Progenitor cell of endocrine pancreas (in vitro differentiated cells): ENCODE measurements around the gene IFIT2. TPM values are rescaled to one million over a fixed set of nuclear protein-coding genes. Genes with fewer than 3 reads are reported as not detected.
A peak's percentile ranks its signal among the peaks of the same experiment; 100 is the strongest.
"Not testable (repeated sequence)": the region's sequence is repeated elsewhere in the genome, so short reads cannot be mapped to it uniquely, and the experiment has no call there.

ENCODE experiments used
- DNase-seq: peaks from one replicate; pipeline ENCODE4 v3.0.0; 2021; ENCODE audit warnings: low spot score; ENCODE audit not compliant: unreplicated experiment
- H3K27ac Mint-ChIP-seq: 2 replicates; pipeline ENCODE4 v1.8.0; 2021; ENCODE audit warnings: mild to moderate bottlenecking, moderate library complexity, mixed read lengths
- H3K27me3 Mint-ChIP-seq: 2 replicates; pipeline ENCODE4 v1.8.0; 2021; ENCODE audit warnings: mixed read lengths
- H3K36me3 Mint-ChIP-seq: 2 replicates; pipeline ENCODE4 v1.8.0; 2022; ENCODE audit warnings: mixed read lengths; ENCODE audit not compliant: insufficient read depth
- H3K4me1 Mint-ChIP-seq: 2 replicates; pipeline ENCODE4 v1.8.0; 2021; ENCODE audit warnings: low read depth, mixed read lengths
- H3K4me3 Mint-ChIP-seq: 2 replicates; pipeline ENCODE4 v1.8.0; 2021; ENCODE audit warnings: low read depth, mild to moderate bottlenecking, moderate library complexity, mixed read lengths
- H3K9me3 Mint-ChIP-seq: 2 replicates; pipeline ENCODE4 v1.8.0; 2021; ENCODE audit warnings: low read depth, mixed read lengths
- CTCF ChIP-seq: fragments of 200-600 bp; sonication (generic); IDR thresholded peaks from one replicate; pipeline ENCODE4 v1.5.0; 2021; ENCODE audit warnings: antibody characterized with exemption, mild to moderate bottlenecking; ENCODE audit not compliant: unreplicated experiment
- long read RNA-seq: library from polyadenylated mRNA; unstranded; transcript quantifications from one replicate; pipeline ENCODE4 v2.0.0, GENCODE V29; 2020
- total RNA-seq: library from RNA; stranded (reverse); gene quantifications from 2 replicates; pipeline ENCODE4 v1.2.1, GENCODE V29; 2021

Gene IFIT2
- total RNA-seq = not detected in 2 replicates
- long read RNA-seq = 0 reads

- H3K4me3 Mint-ChIP-seq = no peak within 1 kb of the TSS
- peaks cover 2% of the 10 kb centered on the region for H3K4me1 Mint-ChIP-seq
- peaks cover 12% of the 10 kb centered on the region for H3K27me3 Mint-ChIP-seq
- DNase-seq = no peak
- peaks cover 4% of the 10 kb centered on the region for H3K9me3 Mint-ChIP-seq
- TF ChIP-seq CTCF = no peak
- H3K36me3 Mint-ChIP-seq = no peaks in the 10 kb centered on the region
- peak within 1 kb of the TSS; percentile 2 for H3K27ac Mint-ChIP-seq
These were observed at the start of gene IFIT2 for GRCh38 chr10:89301721-89302445. IFIT2 (plus strand) TSS chr10:89302046; CDS start chr10:89302124, 78 bp downstream.

GRCh38 chr10:89252225-89252585 lies 49.6 kb upstream of the IFIT2 start:
- Mint-ChIP-seq H3K27ac (no peak overlapping the region), H3K4me3 (no peak overlapping the region), H3K9me3 (peaks cover 7% of the 10 kb centered on the region), H3K27me3 (peaks cover 4% of the 10 kb centered on the region), H3K4me1 (no peaks in the 10 kb centered on the region), H3K36me3 (peaks cover 1% of the 10 kb centered on the region)
- DNase-seq = no peak
- no peak for TF ChIP-seq CTCF

GRCh38 chr10:89255091-89255579 lies 46.7 kb upstream of the IFIT2 start:
- not testable (repeated sequence) for H3K9me3 Mint-ChIP-seq, H3K27me3 Mint-ChIP-seq, H3K4me3 Mint-ChIP-seq, H3K4me1 Mint-ChIP-seq, H3K27ac Mint-ChIP-seq, DNase-seq, H3K36me3 Mint-ChIP-seq

- H3K27me3 Mint-ChIP-seq = peaks cover 3% of the 10 kb centered on the region
- H3K36me3 Mint-ChIP-seq = peaks cover 1% of the 10 kb centered on the region
- no peak overlapping the region for H3K27ac Mint-ChIP-seq
- H3K4me3 Mint-ChIP-seq = no peak overlapping the region
- no peak for TF ChIP-seq CTCF
- peaks cover 7% of the 10 kb centered on the region for H3K9me3 Mint-ChIP-seq
- H3K4me1 Mint-ChIP-seq = peaks cover 2% of the 10 kb centered on the region
- no peak for DNase-seq
These were observed 46.1 kb upstream of the IFIT2 start for GRCh38 chr10:89255793-89256192.

- no peak overlapping the region for H3K27ac Mint-ChIP-seq
- no peak for TF ChIP-seq CTCF
- H3K36me3 Mint-ChIP-seq = peaks cover 1% of the 10 kb centered on the region
- H3K4me3 Mint-ChIP-seq = no peak overlapping the region
- no peaks in the 10 kb centered on the region for H3K27me3 Mint-ChIP-seq
- peaks cover 2% of the 10 kb centered on the region for H3K4me1 Mint-ChIP-seq
- peaks cover 7% of the 10 kb centered on the region for H3K9me3 Mint-ChIP-seq
- no peak for DNase-seq
These were observed 45.5 kb upstream of the IFIT2 start for GRCh38 chr10:89256340-89256739.

GRCh38 chr10:89256962-89257361 lies 44.9 kb upstream of the IFIT2 start:
- no peaks in the 10 kb centered on the region for H3K27me3 Mint-ChIP-seq
- TF ChIP-seq CTCF = no peak

More at GRCh38 chr10:89256962-89257361, 44.9 kb upstream of the IFIT2 start:
- no peak for DNase-seq
- H3K4me1 Mint-ChIP-seq = peaks cover 2% of the 10 kb centered on the region
- peaks cover 7% of the 10 kb centered on the region for H3K9me3 Mint-ChIP-seq
- no peak overlapping the region for H3K4me3 Mint-ChIP-seq
- no peak overlapping the region for H3K27ac Mint-ChIP-seq
- H3K36me3 Mint-ChIP-seq = peaks cover 1% of the 10 kb centered on the region
